Measurements from ENCODE around the gene LSM2.

DNA sequence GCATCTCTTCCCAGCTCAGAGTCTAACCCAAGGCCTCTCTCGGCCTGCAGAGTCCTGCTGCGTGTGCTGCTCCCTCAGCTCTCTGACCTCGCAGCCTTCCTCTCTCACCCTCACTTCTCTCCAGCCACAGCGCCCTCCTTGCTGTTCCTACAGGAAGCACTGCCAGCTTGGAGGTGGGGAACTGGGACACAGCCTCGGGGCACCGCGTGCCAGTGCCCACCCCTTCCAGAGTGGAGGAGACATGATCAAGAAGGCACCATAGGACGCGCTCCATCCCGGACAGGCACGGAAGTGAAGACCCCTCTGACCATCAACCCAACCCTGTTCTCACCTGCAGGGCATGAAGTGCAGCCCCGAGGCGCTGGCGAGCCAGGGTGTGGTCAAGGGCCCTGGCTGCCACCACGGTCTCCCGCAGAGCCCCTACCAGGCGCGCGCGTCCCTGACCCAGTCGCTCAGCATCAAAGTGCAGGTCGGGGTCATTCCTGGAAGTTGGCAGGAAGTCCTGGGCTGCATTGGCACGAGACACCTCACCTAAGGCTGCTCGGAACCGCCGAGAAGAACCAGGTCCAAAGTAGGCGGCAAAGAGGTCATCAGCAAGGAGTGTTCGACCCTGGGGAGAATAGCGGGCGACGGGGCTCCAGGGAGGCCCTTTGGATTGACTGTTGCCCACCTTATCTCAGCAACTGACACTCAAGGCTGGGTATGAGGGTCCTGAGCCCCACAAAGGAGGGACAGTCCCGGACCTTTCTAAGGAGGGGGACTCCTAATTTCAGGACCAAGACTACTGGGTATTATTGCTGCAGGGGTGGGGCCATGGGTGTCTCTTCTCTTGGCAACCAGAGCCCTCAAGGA lies 30.9 kb downstream of the LSM2 start:
- no peak for TF ChIP-seq POLR2AphosphoS2 (conservative IDR thresholded peaks at IDR 0.05; ENCODE audit: low read length)
- TF ChIP-seq, protein P1, sequence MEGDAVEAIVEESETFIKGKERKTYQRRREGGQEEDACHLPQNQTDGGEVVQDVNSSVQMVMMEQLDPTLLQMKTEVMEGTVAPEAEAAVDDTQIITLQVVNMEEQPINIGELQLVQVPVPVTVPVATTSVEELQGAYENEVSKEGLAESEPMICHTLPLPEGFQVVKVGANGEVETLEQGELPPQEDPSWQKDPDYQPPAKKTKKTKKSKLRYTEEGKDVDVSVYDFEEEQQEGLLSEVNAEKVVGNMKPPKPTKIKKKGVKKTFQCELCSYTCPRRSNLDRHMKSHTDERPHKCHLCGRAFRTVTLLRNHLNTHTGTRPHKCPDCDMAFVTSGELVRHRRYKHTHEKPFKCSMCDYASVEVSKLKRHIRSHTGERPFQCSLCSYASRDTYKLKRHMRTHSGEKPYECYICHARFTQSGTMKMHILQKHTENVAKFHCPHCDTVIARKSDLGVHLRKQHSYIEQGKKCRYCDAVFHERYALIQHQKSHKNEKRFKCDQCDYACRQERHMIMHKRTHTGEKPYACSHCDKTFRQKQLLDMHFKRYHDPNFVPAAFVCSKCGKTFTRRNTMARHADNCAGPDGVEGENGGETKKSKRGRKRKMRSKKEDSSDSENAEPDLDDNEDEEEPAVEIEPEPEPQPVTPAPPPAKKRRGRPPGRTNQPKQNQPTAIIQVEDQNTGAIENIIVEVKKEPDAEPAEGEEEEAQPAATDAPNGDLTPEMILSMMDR (IDR thresholded peaks at IDR 0.05): no peak
- TF ChIP-seq POLR2A (IDR thresholded peaks at IDR 0.05; ENCODE audit: low read length): no peak
- TF ChIP-seq, protein P2, sequence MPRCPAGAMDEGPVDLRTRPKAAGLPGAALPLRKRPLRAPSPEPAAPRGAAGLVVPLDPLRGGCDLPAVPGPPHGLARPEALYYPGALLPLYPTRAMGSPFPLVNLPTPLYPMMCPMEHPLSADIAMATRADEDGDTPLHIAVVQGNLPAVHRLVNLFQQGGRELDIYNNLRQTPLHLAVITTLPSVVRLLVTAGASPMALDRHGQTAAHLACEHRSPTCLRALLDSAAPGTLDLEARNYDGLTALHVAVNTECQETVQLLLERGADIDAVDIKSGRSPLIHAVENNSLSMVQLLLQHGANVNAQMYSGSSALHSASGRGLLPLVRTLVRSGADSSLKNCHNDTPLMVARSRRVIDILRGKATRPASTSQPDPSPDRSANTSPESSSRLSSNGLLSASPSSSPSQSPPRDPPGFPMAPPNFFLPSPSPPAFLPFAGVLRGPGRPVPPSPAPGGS (IDR thresholded peaks at IDR 0.05): no peak
- TF ChIP-seq NR3C1 (IDR thresholded peaks at IDR 0.05): no peak

Measured in A549 (cell line).